ENCODE results near the gene PSMD5. TPM values are rescaled to one million over a fixed set of nuclear protein-coding genes. Genes with fewer than 3 reads are reported as not detected.
"Not testable (repeated sequence)": the region's sequence is repeated elsewhere in the genome, so short reads cannot be mapped to it uniquely, and the experiment has no call there.

PSMD5 gene
- total RNA-seq, 1 experiment from 2014 or later = 30.3 TPM

DNA sequence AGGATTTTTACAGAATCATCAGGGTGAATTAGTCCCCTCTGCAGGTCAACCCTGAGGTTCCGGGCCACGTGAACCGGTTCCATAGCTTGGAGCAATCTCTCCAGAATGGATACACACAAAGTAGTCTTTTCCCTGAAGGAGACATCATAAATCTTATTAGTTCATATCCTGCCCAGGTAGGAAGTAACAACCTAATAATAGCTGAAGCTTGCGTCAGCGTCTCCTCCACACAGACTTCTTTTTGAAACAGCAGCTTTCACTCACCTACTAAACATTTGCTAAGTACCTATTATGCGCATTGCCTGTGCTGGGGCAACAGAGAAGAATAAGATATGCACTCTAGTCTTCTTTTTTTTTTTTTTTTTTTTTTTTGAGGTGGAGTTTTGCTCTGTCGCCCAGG lies 9.4 kb downstream of the PSMD5 start:
- Histone ChIP-seq H3K9me3 (replicated peaks) (no peaks in the 10 kb centered on the region), H3K27ac (no peak overlapping the region), H3K4me1 (replicated peaks) (no peaks in the 10 kb centered on the region), H3K4me3 (no peak overlapping the region), H3K27me3 (replicated peaks) (no peaks in the 10 kb centered on the region), H3K36me3 (peaks cover 50% of the 10 kb centered on the region)
- DNase-seq (ENCODE audit: low read depth in 1 of 2, low spot score in 2 of 2) = no peak

DNA sequence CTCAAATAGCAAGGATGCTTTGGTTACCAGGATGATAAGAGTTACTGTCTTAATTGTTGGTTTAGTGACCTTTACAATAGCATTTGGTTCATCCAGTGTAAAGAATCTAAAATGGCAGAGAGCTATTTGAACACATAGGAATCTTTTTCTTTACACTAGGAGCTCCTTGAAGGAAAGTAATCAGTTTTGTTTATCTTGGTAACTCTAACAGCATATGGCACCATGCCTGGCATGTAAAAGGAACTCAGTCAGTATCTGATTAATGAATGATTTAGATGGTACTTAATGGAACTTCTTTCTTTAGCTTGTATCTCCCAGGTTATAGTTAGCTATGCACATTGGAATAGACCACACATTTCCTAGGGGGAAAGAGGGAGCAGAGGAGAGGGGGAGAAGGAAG lies 9.9 kb downstream of the PSMD5 start:
- no peak for DNase-seq (ENCODE audit: low read depth in 1 of 2, low spot score in 2 of 2)

DNA sequence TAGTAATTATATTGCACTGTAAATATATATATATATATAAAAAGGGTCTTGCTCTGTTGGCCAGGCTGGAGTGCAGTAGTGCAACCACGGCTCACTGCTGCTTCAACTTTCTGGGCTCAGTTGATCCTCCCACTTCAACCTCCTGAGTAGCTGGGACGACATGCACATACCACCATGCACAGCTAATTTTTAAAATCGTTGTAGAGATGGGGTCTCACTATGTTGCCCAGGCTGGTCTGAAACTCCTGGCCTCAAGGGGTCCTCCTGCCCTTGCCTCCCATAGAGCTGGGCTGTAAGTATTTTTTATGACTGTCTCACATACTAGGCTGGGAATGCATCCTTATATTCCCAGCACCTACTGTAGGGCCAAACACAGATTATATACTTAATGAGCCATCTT lies 11.9 kb downstream of the PSMD5 start:
- H3K36me3 ChIP-seq = peaks cover 55% of the 10 kb centered on the region
- no peak for DNase-seq (ENCODE audit: low read depth in 1 of 2, low spot score in 2 of 2)
- no peaks in the 10 kb centered on the region for H3K27me3 ChIP-seq (replicated peaks)

More for the DNA sequence above, 9.9 kb downstream of the PSMD5 start:
- Histone ChIP-seq H3K36me3 (peaks cover 48% of the 10 kb centered on the region), H3K9me3 (replicated peaks) (no peaks in the 10 kb centered on the region), H3K4me3 (no peak overlapping the region), H3K4me1 (replicated peaks) (no peaks in the 10 kb centered on the region), H3K27me3 (replicated peaks) (no peaks in the 10 kb centered on the region), H3K27ac (no peak overlapping the region)

DNA sequence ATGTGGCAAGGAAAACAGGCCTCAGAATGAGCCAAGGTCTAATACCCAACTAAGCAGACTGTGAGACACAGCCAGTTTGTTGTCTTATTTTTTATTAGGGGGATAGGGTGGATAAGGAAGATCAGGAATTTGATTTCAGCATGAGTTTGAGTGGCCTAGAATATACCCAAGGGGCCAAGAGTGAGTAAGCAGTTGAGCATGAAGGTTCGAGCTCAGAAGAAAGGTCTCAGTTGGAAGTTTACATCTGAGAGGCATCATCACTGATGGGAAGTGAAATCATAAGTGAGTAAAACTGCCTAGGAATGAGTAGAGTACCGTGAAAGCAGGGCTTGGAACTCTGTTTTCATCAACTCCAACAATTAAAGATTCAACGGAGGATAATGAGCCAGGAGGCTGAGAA lies 12.6 kb downstream of the PSMD5 start:
- Histone ChIP-seq H3K9me3 (replicated peaks) (no peaks in the 10 kb centered on the region), H3K4me1 (replicated peaks) (no peaks in the 10 kb centered on the region), H3K36me3 (peaks cover 58% of the 10 kb centered on the region), H3K4me3 (no peak overlapping the region), H3K27ac (no peak overlapping the region), H3K27me3 (replicated peaks) (no peaks in the 10 kb centered on the region)
- no peak for DNase-seq (ENCODE audit: low read depth in 1 of 2, low spot score in 2 of 2)

More for the DNA sequence above, 11.9 kb downstream of the PSMD5 start:
- no peak overlapping the region for H3K4me3 ChIP-seq
- H3K4me1 ChIP-seq (replicated peaks) = no peaks in the 10 kb centered on the region
- no peak overlapping the region for H3K27ac ChIP-seq
- H3K9me3 ChIP-seq (replicated peaks) = no peaks in the 10 kb centered on the region

DNA sequence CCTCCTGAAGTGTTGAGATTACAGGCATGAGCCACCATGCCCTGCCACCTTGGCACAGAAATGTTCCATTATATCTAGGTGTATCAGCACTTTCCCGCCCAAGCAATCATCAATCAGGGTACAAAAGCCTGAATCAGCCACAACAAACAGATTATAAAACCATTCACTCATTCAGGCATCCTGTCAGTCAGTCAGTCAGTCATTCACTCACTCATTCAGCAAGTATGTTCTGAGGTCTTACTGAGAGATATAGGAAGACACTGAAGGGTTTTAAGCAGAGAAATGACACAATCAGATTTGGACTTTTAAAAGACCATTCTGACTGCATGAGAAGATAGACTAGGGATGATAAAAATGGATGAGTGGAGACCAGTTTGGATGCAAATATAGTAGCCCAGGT lies 13.1 kb downstream of the PSMD5 start:
- Histone ChIP-seq H3K4me1 (replicated peaks) (no peaks in the 10 kb centered on the region), H3K9me3 (replicated peaks) (no peaks in the 10 kb centered on the region), H3K27ac (no peak overlapping the region), H3K36me3 (peaks cover 58% of the 10 kb centered on the region), H3K4me3 (no peak overlapping the region), H3K27me3 (replicated peaks) (no peaks in the 10 kb centered on the region)
- DNase-seq (ENCODE audit: low read depth in 1 of 2, low spot score in 2 of 2) = no peak

DNA sequence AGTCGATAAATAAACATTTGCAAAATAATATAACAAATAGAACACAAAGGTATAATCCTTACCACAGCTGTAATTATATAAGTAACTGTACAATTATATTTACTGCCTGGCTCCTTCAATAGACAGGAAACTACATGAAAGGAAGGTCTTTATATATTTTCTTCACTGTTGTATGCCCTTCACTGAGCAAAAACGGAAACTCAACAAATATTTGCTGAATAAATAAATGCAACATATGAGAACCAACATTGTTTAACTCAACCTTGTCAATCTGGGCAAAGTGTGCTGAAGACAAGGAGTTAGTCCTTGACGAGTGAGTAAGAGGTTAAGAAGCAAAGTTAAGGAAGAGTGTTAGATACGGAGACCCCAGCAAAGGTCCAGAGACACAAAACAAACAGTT lies 22.6 kb downstream of the PSMD5 start:
- H3K36me3 ChIP-seq = peaks cover 77% of the 10 kb centered on the region
- DNase-seq (ENCODE audit: low read depth in 1 of 2, low spot score in 2 of 2) = no peak
- H3K4me3 ChIP-seq = no peak overlapping the region
- no peaks in the 10 kb centered on the region for H3K27me3 ChIP-seq (replicated peaks)
- no peaks in the 10 kb centered on the region for H3K9me3 ChIP-seq (replicated peaks)
- H3K4me1 ChIP-seq (replicated peaks) = no peaks in the 10 kb centered on the region
- H3K27ac ChIP-seq = no peak overlapping the region

DNA sequence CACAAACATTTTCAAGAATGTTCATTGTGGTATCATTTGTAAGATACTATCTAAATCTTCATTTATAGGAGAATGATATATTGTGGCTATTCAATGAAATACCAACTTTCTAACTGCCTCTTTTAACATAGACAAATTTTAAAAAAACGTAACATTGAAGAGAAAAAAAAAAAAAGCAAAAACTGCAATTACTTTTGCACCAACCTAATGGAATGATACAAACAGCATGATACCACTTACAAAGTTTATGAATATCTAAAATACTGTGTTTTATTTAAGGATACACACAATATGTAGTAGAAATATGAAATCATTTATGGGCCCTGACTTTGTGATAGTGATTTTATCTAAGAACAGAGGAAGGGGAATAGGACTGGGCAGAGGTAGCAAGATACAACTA lies 24.1 kb downstream of the PSMD5 start:
- no peaks in the 10 kb centered on the region for H3K27me3 ChIP-seq (replicated peaks)
- DNase-seq (ENCODE audit: low read depth in 1 of 2, low spot score in 2 of 2) = no peak
- H3K4me1 ChIP-seq (replicated peaks) = no peaks in the 10 kb centered on the region
- peaks cover 68% of the 10 kb centered on the region for H3K36me3 ChIP-seq
- no peak overlapping the region for H3K27ac ChIP-seq
- H3K9me3 ChIP-seq (replicated peaks) = no peaks in the 10 kb centered on the region
- no peak overlapping the region for H3K4me3 ChIP-seq

DNA sequence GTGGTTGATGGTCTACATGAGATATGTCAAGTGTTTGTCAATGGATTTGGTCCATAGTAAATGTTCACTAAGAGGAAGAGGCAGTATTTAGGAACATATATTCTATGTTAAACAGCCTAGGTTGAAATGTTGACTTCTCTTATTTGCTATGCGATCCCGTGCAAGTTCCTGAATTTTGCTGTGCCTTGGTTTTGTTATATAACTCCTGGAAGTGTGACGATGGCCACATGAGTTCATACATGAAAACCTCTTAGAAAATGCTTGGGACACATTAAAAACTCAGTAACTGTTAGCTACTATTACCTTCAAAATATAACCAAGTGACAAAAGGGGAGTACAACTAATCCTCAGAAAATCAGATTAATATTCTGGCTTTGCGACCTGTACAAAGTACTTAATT lies 27.6 kb downstream of the PSMD5 start:
- H3K36me3 ChIP-seq = peaks cover 38% of the 10 kb centered on the region
- no peak overlapping the region for H3K4me3 ChIP-seq
- no peaks in the 10 kb centered on the region for H3K27me3 ChIP-seq (replicated peaks)
- no peak overlapping the region for H3K27ac ChIP-seq
- no peaks in the 10 kb centered on the region for H3K9me3 ChIP-seq (replicated peaks)
- no peak for DNase-seq (ENCODE audit: low read depth in 1 of 2, low spot score in 2 of 2)
- no peaks in the 10 kb centered on the region for H3K4me1 ChIP-seq (replicated peaks)

DNA sequence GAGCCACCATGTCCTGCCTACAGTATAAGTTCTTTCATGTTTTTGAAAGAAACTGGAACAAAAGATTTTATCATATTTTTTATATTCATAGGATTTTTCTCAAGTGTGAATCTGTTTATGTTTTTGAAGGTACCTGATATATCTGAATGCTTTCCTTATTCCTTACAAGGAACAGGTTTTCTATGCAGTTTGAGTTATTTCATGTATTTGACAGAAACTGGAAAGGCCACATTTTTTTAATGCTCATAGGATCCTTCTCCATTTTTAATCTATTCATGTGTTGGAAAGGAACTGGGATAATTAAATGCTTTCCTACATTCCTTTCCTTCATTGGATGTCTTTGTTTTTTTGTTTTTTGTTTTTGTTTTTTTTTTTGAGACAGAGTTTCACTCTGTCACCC lies 33.8 kb downstream of the PSMD5 start:
- H3K4me1 ChIP-seq (replicated peaks) = no peaks in the 10 kb centered on the region
- no peak overlapping the region for H3K27ac ChIP-seq
- no peak for DNase-seq (ENCODE audit: low read depth in 1 of 2, low spot score in 2 of 2)
- no peak overlapping the region for H3K4me3 ChIP-seq
- no peaks in the 10 kb centered on the region for H3K27me3 ChIP-seq (replicated peaks)
- no peaks in the 10 kb centered on the region for H3K36me3 ChIP-seq
- 0 out of 2 replicates have a peak, but pooled peaks cover 3% of the 10 kb centered on the region for H3K9me3 ChIP-seq (replicated peaks)

DNA sequence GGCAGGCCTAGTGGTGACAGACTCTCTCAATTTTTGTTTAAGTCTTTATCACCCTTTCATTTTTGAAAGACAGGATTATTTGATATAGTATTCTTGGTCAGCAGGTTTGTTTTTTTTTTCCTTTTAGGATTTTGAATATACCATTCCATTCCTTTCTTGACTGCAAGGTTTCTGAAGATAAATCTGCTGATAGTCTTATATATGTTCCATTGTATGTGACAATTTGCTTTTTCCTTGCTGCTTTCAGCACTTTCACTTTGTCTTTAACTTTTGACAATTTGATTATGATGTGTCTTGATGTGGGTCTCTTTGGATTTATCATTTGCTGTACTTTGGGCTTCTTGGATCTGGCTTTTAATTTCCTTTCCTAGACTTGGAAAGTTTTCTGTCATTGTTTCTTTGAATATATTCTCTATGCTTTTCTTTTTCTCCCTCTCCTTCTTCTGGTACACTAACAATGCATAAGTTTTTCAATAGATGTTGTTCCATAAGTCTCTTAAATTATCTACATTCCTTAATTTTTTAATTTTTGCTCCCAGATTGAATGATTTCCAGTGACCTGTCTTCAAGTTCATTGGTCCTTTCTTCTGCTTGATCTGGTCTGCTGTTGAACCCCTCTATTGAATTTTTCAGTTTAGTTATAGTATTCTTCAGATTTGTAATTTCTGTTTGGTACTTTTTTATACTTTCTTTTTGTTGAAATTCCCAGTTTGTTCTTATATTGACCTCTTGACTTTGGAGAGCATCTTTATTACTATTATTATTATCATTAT lies 34.9 kb downstream of the PSMD5 start:
- Histone ChIP-seq H3K9me3 (replicated peaks) (0 out of 2 replicates have a peak, but pooled peaks cover 3% of the 10 kb centered on the region), H3K36me3 (no peaks in the 10 kb centered on the region), H3K27ac (no peak overlapping the region), H3K4me1 (replicated peaks) (no peaks in the 10 kb centered on the region), H3K27me3 (replicated peaks) (no peaks in the 10 kb centered on the region), H3K4me3 (no peak overlapping the region)
- DNase-seq (ENCODE audit: low read depth in 1 of 2, low spot score in 2 of 2) = no peak

DNA sequence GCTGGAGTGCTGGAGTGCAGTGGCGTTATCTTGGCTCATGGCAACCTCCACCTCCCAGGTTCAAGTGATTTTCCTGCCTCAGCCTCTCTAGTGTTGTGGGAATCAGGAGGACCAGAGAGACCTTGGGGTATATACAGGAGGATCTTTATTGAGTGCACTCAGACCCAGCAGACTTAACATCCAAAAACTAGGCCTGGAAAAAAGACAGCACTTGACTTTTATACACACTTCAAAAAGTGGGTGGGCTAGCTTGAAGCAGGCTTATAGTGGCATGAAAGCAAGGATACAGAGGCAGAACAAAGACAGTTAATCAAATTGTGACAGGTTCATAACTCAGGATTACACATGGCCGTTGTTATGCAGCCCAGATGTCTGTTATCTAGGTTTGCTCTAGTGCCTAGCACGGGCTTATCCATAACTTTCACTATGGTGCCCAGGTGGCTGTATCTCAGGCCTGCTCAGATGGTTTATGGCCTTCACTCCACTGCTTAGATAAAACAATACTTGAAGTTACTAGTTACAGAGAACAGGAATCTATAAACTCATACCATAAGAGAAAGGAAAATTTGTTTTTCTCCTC lies 37.8 kb downstream of the PSMD5 start:
- H3K36me3 ChIP-seq; H3K9me3 ChIP-seq (replicated peaks): not testable (repeated sequence)

DNA sequence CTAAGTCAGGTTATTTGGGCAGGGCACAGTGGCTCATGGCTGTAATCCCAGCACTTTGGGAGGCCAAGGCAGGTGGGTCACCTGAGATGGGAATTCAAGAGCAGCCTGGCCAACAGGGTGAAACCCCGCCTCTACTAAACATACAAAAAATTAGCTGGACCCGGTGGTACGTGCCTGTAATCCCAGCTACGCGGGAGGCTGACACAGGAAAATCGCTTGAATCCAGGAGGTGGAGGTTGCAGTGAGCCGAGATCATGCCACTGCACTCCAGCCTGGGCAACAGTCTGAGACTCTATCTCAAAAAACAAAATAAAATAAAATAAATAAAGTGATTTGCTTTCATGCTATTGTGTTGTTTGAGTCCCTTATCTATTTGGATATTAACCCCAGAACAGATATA lies 41.3 kb downstream of the PSMD5 start:
- H3K4me3 ChIP-seq = no peak overlapping the region
- no peak for DNase-seq (ENCODE audit: low read depth in 1 of 2, low spot score in 2 of 2)
- H3K9me3 ChIP-seq (replicated peaks) = 0 out of 2 replicates have a peak, but pooled peaks cover 3% of the 10 kb centered on the region
- no peaks in the 10 kb centered on the region for H3K4me1 ChIP-seq (replicated peaks)
- no peaks in the 10 kb centered on the region for H3K27me3 ChIP-seq (replicated peaks)
- no peak overlapping the region for H3K27ac ChIP-seq
- 0 out of 2 replicates have a peak, but pooled peaks cover 2% of the 10 kb centered on the region for H3K36me3 ChIP-seq

More for the DNA sequence above, 37.8 kb downstream of the PSMD5 start:
- H3K4me1 ChIP-seq (replicated peaks); H3K4me3 ChIP-seq; H3K27me3 ChIP-seq (replicated peaks); H3K27ac ChIP-seq; DNase-seq (ENCODE audit: low read depth in 1 of 2, low spot score in 2 of 2): not testable (repeated sequence)

DNA sequence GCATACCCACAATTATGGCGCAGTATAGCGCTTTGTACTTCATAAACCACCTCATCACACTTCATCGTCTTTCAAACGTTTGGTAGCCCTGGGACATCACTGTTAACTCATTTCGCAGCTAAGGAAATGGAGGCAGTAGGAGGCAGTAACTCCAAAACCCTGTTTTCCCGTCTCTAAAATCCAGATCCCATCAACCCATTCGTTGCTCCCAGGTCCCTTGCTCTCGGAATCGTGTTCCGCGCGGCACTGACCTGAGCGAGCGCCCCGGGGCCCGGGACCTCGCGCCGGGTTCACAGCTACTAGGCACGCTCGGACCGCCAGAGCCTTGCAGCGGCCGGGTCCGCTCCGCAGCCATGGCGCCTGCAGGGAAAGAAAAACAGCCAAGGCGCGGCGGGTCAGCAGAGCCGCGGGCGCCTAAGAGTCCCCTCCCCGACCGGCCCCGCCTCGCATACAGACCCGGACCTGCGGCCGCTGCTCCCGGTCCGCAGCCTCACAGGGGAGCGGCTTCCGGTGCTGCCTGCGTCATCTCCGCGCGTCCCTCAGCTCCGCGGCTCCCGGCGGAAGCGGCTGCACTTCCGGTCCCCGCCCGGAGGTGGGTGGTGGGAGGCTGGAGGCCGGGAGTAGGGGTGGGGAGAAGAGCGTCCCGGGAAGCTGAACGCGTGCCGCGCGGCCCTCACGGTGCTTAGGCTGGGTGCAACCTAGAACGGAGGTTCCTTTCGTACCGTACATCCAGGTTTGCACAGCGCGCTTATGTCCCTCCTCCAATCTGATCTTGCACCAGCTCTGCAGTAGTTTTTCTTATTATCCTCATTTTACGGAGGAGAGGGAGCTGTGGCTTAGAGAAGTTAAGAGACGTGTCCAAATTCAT lies 49.6 kb downstream of the PSMD5 start, which contains the start of gene FBXW2:
Gene FBXW2, minus strand, starts transcription at position 519 of the 868 bp plus-strand sequence. CDS start 5,158 bp downstream, outside the sequence.
- no peaks in the 10 kb centered on the region for H3K9me3 ChIP-seq (replicated peaks)
- H3K4me3 ChIP-seq = peak within 1 kb of the TSS; percentile 72
- H3K36me3 ChIP-seq = peaks cover 22% of the 10 kb centered on the region
- H3K4me1 ChIP-seq (replicated peaks) = peaks cover 5% of the 10 kb centered on the region
- DNase-seq (ENCODE audit: low read depth in 1 of 2, low spot score in 2 of 2) = peak; percentile 87 to 89
- H3K27me3 ChIP-seq (replicated peaks) = no peaks in the 10 kb centered on the region
- H3K27ac ChIP-seq = peak within 1 kb of the TSS; percentile 58

DNA sequence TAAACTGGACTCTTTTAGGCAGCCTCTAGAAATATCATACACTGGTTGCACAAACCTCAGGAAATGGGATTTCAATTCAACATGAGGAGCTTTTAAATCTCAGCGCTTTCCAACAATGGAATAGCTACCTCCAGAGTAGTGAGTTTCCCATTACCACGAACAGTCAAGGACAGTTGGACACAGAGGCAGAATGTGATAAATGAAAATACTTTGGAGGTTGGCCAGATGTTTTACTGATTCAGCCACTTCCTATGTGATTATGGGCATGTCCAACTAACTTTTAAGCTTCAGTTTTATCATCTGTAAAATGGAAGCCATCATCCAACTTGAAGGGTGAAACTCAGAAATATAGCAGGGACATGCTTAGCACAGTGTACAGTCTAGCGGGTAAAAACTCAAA lies 51.6 kb downstream of the PSMD5 start:
- Histone ChIP-seq H3K27ac (no peak overlapping the region), H3K4me3 (no peak overlapping the region), H3K4me1 (replicated peaks) (peaks cover 5% of the 10 kb centered on the region), H3K36me3 (peaks cover 35% of the 10 kb centered on the region), H3K9me3 (replicated peaks) (no peaks in the 10 kb centered on the region), H3K27me3 (replicated peaks) (no peaks in the 10 kb centered on the region)
- DNase-seq (ENCODE audit: low read depth in 1 of 2, low spot score in 2 of 2) = no peak

All from SJSA1 (cell line).